Esophagus muscularis mucosa (tissue), 4 donors: ENCODE results near the gene SPON1. TPM values are rescaled to one million over a fixed set of nuclear protein-coding genes. Genes with fewer than 3 reads are reported as not detected.

Experiments used
- DNase-seq: peaks from one replicate; pipeline ENCODE4 v3.0.0-alpha.2; 2017; ENCODE audit errors: extremely low spot score
- H3K27ac ChIP-seq, 4 donors: fragments of 200-600 bp; sonication (generic); replicated peaks in 1 of 4; 1 replicate in 3 of 4; 2 replicates in 1 of 4; pipeline ENCODE4 v1.5.1; 2016 to 2019; ENCODE audit warnings: mild to moderate bottlenecking in 1 of 4
- H3K27me3 ChIP-seq, 4 donors: fragments of 200-600 bp; sonication (generic); one replicate each; pipeline versions ENCODE4 v1.5.1 to v1.6.0; 2016 to 2019
- H3K36me3 ChIP-seq, 4 donors: fragments of 200-600 bp; sonication (generic); one replicate each; pipeline ENCODE4 v1.5.1; 2016 to 2019
- H3K4me1 ChIP-seq, 4 donors: fragments of 200-600 bp; sonication (generic); one replicate each; pipeline ENCODE4 v1.5.1; 2016 to 2019
- H3K4me3 ChIP-seq, 4 donors: fragments of 200-600 bp; sonication (generic); 1 replicate in 2 of 4; 2 replicates in 2 of 4; pipeline ENCODE4 v1.5.1; 2016 to 2019; ENCODE audit warnings: mild to moderate bottlenecking in 4 of 4, moderate library complexity in 1 of 4
- H3K9me3 ChIP-seq, 4 donors: fragments of 200-600 bp; sonication (generic); 1 replicate in 3 of 4; 2 replicates in 1 of 4; pipeline ENCODE4 v1.5.1; 2016 to 2019
- EP300 ChIP-seq: sonication (generic); formaldehyde crosslinking; IDR thresholded peaks from one replicate; pipeline ENCODE4 v1.6.1; 2017; ENCODE audit warnings: antibody characterized with exemption
- POLR2A ChIP-seq: fragments of 450-650 bp; IDR thresholded peaks from one replicate; pipeline ENCODE4 v1.6.1; 2017; ENCODE audit warnings: antibody characterized with exemption, moderate library complexity, mild to moderate bottlenecking, low read depth
- POLR2AphosphoS5 ChIP-seq, 2 donors: sonication (generic); formaldehyde crosslinking; IDR thresholded peaks; one replicate each; pipeline ENCODE4 v1.6.1; 2017; ENCODE audit warnings: antibody characterized with exemption in 2 of 2
- WGBS: methylation state at CpG from one replicate; pipeline ENCODE4 v1.1.5; 2018; 5-methylcytosine and 5-hydroxymethylcytosine counted together
- intact Hi-C: fragments of 100-400 bp; cut with DNase I; formaldehyde crosslinking; loops from one replicate; pipeline ENCODE4 v1.15.1; 2023
- total RNA-seq, 4 donors: library from RNA; depleted of rRNA; stranded (reverse); fragments of >200 nt; gene quantifications; one replicate each; pipeline versions ENCODE4 v1.1.0 to v1.2.1, GENCODE V29; 2016
- TF ChIP-seq, protein P1 (sequence below), 3 experiments: fragments of 200-600 bp in 2 of 3; fragments of 450-650 bp in 1 of 3; sonication (generic) in 2 of 3; IDR thresholded peaks; one replicate each; pipeline ENCODE4 v1.5.1; 2017 to 2019; ENCODE audit warnings: antibody characterized with exemption in 3 of 3, mild to moderate bottlenecking in 2 of 3, moderate library complexity in 1 of 3

The SPON1 gene
- total RNA-seq, 4 donors from 2014 or later: 12.5 to 25.2 (median 19.2) TPM

DNA sequence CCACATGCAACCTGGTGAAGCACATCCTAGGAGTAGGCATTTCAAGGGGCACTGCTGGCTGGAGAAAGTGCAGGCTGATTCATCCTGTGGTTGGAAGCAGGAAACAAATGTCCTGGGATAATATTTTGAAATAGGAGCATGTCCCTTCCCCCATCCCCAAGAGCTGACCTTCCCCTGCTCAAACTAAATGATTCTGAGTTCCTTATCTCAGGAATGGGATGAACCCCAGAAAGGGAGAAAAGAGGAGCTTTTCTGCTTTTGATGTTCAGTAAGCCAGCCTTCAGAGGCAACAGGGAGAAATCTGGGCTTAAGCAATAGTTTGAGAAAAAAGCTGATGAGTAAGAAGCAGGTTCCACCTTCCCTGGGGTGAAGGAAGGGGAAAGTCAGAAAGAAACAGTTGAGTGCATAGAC lies 19.5 kb upstream of the SPON1 start:
- intact Hi-C loops: no loop called here
- H3K27me3 ChIP-seq: no peaks in the 10 kb centered on the region
- no peaks in the 10 kb centered on the region for H3K36me3 ChIP-seq
- H3K4me3 ChIP-seq: no peak overlapping the region
- no peak for DNase-seq
- no peak for TF ChIP-seq EP300
- TF ChIP-seq, protein P1, sequence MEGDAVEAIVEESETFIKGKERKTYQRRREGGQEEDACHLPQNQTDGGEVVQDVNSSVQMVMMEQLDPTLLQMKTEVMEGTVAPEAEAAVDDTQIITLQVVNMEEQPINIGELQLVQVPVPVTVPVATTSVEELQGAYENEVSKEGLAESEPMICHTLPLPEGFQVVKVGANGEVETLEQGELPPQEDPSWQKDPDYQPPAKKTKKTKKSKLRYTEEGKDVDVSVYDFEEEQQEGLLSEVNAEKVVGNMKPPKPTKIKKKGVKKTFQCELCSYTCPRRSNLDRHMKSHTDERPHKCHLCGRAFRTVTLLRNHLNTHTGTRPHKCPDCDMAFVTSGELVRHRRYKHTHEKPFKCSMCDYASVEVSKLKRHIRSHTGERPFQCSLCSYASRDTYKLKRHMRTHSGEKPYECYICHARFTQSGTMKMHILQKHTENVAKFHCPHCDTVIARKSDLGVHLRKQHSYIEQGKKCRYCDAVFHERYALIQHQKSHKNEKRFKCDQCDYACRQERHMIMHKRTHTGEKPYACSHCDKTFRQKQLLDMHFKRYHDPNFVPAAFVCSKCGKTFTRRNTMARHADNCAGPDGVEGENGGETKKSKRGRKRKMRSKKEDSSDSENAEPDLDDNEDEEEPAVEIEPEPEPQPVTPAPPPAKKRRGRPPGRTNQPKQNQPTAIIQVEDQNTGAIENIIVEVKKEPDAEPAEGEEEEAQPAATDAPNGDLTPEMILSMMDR (IDR thresholded peaks at IDR 0.05): no peak
- no peak for TF ChIP-seq POLR2AphosphoS5 (IDR thresholded peaks at IDR 0.05)
- no peak for TF ChIP-seq POLR2A
- no peaks in the 10 kb centered on the region for H3K9me3 ChIP-seq
- peaks cover 0 to 10% (median 0%) of the 10 kb centered on the region in 4 donors for H3K4me1 ChIP-seq
- no peak overlapping the region for H3K27ac ChIP-seq

DNA sequence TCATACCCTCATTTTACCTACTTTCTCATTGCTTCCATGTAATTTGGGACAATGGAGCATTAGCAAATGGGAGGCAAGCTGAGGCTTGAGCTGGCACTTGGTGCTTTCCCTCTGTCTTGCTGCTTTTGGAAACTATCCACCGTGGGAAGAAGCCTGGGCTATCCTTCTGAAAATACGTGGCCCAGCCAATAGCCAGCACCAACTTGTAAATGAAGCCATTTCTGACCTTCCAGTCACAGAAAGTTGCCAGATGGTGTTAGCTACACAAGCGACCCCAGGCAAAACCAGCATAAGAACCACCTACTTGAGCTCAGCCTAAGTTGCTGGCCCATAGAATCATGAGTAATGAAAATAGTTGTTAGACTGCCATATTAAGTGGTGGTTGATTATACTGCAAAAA lies 18.5 kb upstream of the SPON1 start:
- Histone ChIP-seq H3K4me3 (no peak overlapping the region), H3K9me3 (no peaks in the 10 kb centered on the region), H3K27ac (no peak overlapping the region), H3K4me1 (peaks cover 0 to 10% (median 0%) of the 10 kb centered on the region in 4 donors), H3K36me3 (no peaks in the 10 kb centered on the region), H3K27me3 (no peaks in the 10 kb centered on the region)
- 89% methylated on average over 3 of the region's 3 CpGs for WGBS
- TF ChIP-seq POLR2AphosphoS5 (IDR thresholded peaks at IDR 0.05) (no peak), POLR2A (no peak), EP300 (no peak)
- intact Hi-C loops: no loop called here
- no peak for DNase-seq

DNA sequence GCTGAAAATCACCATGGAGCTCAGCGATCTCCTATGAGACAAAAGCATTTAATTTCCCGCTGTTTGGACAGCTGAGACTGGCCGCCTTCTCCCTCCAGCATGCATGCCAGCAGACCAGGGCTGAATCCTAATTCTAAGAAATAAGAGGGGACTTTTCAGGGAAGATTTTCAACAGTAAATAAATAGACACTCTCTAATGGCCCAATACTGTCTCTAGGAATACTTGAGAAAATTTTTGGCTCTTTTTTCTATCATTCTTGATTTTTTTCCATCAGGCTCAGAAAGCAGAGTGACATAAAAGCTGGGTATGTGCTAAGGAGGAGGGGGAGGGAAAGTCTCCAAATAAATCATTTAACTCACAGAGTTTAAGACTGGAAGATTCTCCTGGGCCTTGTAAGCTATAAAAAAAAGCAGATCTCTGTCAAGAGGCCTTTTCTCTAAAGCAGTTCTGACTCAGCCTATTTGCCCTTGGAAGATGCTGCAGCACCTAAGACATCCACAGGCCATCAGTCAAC lies 17.6 kb upstream of the SPON1 start:
- H3K36me3 ChIP-seq: no peaks in the 10 kb centered on the region
- H3K27ac ChIP-seq: no peak overlapping the region
- no peaks in the 10 kb centered on the region for H3K27me3 ChIP-seq
- H3K4me1 ChIP-seq: peaks cover 0 to 10% (median 0%) of the 10 kb centered on the region in 4 donors
- no peak for DNase-seq
- no peaks in the 10 kb centered on the region for H3K9me3 ChIP-seq
- intact Hi-C loops: no loop called here
- 57% methylated on average over 3 of the region's 3 CpGs for WGBS
- no peak overlapping the region for H3K4me3 ChIP-seq
- TF ChIP-seq POLR2AphosphoS5 (IDR thresholded peaks at IDR 0.05) (no peak), EP300 (no peak), POLR2A (no peak)
- TF ChIP-seq, protein P1 (IDR thresholded peaks at IDR 0.05): no peak

DNA sequence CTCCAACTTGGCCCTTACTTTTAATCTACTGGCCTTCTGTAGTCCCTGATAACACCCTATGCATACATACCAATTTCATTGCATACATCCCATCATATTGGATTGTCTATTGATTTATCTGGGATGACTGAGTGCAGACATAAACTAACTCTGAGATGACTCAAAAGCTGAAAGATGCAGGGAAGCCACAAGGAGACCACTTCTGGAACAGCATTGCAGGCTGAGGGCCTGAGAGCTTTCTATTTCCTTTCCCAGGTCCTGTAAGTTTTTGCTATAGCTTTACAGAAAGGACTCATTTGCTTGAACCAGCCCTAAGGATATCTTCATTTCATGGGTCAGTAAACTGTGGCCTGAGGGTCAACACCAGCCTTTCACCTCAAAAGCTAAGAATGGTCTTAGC lies 15.1 kb upstream of the SPON1 start:
- Histone ChIP-seq H3K27me3 (no peaks in the 10 kb centered on the region), H3K4me1 (peaks cover 0 to 10% (median 0%) of the 10 kb centered on the region in 4 donors), H3K9me3 (no peaks in the 10 kb centered on the region), H3K36me3 (no peaks in the 10 kb centered on the region), H3K27ac (no peak overlapping the region), H3K4me3 (no peak overlapping the region)
- TF ChIP-seq, protein P1 (IDR thresholded peaks at IDR 0.05): no peak
- intact Hi-C loops: no loop called here
- DNase-seq: no peak

DNA sequence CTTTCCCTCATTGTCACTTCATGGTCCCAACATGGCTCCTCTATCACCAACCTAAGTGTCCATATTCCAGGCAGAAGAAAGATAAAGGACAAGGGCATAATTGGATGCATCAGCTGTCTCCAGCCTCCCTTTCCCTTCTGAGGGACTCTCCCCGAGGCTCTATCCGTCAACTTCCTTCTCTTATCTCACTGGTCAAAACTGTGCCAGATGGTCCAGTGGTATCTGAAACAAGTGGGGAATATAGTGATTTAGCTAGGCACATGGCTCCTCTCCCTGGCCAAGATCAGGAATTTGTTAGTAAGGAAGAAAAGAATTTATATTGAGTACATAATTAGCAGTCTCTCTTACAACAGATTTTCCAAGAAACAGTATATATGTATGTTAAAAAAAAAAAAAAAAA lies 12.6 kb upstream of the SPON1 start:
- intact Hi-C loops: no loop called here
- no peak overlapping the region for H3K27ac ChIP-seq
- H3K9me3 ChIP-seq: no peaks in the 10 kb centered on the region
- 69% methylated on average over 2 of the region's 2 CpGs for WGBS
- H3K4me3 ChIP-seq: no peak overlapping the region
- H3K4me1 ChIP-seq: peaks cover 0 to 6% (median 0%) of the 10 kb centered on the region in 4 donors
- H3K27me3 ChIP-seq: peaks cover 0 to under 1% (median 0%) of the 10 kb centered on the region in 4 donors
- TF ChIP-seq POLR2A (no peak), POLR2AphosphoS5 (IDR thresholded peaks at IDR 0.05) (no peak), EP300 (no peak)
- TF ChIP-seq, protein P1 (IDR thresholded peaks at IDR 0.05): no peak
- H3K36me3 ChIP-seq: no peaks in the 10 kb centered on the region
- DNase-seq: no peak
